ENCODE measurements around the gene NXF1.

- TF ChIP-seq, protein P1, sequence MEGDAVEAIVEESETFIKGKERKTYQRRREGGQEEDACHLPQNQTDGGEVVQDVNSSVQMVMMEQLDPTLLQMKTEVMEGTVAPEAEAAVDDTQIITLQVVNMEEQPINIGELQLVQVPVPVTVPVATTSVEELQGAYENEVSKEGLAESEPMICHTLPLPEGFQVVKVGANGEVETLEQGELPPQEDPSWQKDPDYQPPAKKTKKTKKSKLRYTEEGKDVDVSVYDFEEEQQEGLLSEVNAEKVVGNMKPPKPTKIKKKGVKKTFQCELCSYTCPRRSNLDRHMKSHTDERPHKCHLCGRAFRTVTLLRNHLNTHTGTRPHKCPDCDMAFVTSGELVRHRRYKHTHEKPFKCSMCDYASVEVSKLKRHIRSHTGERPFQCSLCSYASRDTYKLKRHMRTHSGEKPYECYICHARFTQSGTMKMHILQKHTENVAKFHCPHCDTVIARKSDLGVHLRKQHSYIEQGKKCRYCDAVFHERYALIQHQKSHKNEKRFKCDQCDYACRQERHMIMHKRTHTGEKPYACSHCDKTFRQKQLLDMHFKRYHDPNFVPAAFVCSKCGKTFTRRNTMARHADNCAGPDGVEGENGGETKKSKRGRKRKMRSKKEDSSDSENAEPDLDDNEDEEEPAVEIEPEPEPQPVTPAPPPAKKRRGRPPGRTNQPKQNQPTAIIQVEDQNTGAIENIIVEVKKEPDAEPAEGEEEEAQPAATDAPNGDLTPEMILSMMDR (IDR thresholded peaks at IDR 0.05), result no peak
- TF ChIP-seq POLR2AphosphoS5 (IDR thresholded peaks at IDR 0.05), result peak; percentile 69 to 98 (median 82)
Observed at GRCh38 chr11:62831520-62832335, 26.5 kb upstream of the NXF1 start, which contains the start of gene STX5.

Data from breast epithelium (tissue), 3 donors.